ENCODE measurements around the gene FARS2.

GRCh38 chr6:5300206-5300764, 39.0 kb downstream of the FARS2 start:
- no peak for TF ChIP-seq CTCF (IDR thresholded peaks at IDR 0.05)
- TF ChIP-seq ATF1 (CRISPR knock-in tag; IDR thresholded peaks at IDR 0.05): no peak

Measured in WTC11 (cell line).